ENCODE measurements around the gene FAM237B.

FAM237B gene

GRCh38 chr7:90290244-90291113 lies 30.6 kb downstream of the FAM237B start:
- DNase-seq, result no peak

DNA sequence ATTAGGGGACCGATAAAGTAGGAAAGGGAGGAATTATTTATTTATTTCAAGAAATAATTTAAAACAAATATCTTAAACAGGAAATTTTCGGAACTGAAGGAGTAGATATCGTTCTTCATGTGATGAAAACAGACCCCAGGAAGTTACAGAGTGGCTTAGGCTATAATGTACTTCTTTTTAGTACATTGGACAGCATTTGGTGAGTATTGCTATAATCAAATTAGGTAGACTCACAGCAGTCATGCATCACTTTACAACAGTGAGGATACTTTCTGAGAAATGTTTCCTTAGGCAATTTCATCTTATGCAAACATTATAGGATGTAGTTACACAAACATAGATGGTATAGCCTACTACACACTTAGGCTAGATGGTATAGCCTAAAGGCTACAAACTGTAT lies 33.0 kb downstream of the FAM237B start:
- DNase-seq, result no peak

GRCh38 chr7:90276033-90276728 lies 44.9 kb downstream of the FAM237B start:
- no peak for DNase-seq

DNA sequence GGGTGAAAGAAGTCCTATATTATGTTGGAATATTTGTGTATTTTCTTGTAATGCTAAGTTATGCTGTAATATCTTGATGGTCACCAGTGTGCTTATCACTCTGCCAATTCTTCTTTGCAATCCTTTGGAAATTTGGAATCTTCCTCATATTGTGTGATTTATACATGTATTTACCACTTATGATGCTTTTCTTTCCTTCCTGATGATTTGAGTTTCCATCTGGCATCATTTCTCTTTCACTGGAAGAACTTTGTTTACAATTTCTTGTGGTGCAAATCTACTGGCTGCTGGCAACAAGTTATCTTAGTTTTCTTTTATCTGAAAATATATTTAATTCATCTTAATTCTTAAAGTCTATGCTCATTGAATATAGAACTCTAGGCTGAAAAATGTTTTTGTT lies 46.9 kb downstream of the FAM237B start:
- no peak for DNase-seq

DNA sequence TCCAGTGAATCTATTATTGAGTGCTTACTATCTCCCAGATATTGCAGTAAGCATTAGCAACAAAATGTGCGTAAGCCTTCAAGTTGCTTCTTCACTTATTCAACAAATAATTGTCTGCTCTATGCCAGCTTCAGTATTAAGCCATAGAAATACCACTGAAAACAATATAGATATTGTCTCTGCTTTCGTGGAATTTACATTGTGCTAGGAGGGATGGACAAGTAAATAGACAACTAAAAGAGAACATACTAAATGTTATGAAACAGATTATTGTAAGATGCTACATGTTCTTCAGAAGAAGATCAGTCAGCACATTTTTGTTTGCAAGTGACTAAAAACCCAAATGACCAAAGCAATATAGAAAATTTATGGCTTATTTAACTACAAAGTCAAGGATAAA lies 48.9 kb downstream of the FAM237B start:
- DNase-seq, result no peak

DNA sequence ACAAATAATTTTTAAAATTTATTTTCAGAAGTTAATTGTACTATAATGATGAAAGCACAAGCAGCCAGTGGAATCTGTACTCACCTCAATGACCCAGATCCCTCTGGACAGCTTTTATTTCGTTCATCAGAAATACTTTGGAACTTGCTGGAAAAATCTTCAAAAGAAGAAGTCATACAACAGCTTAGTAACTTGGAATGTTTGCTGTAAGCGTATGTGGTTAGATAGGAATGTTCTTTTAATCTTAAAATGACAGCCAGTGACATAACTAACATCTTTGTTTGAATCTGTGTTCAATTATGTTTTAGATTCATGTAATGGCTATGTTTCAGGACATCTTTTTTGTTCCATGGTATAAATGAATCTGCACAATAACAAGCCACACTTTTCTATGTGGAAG lies 49.4 kb downstream of the FAM237B start:
- DNase-seq, result no peak

- no peak for DNase-seq
Measured at GRCh38 chr7:90270431-90271178, 50.5 kb downstream of the FAM237B start.

DNA sequence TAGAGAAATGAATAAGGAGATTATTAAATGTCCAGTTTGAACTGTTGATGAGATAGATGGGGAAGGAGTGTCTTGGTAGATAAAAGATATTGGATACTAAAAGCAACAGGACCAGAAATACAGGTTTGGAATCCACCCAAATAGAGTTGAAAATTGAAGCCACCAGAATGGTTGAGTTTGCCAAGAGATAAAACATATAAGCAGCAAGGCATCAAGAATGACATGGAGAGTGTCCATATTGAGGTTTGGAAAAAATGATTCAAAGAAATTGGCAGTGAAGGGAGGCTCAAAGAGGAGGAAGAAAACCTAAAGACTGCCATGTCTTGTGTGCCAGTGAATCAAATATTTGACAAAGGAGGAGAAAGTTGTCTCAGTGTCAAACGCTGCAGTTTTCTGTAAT lies 51.9 kb downstream of the FAM237B start:
- no peak for DNase-seq

- DNase-seq, result no peak
Measured at GRCh38 chr7:90267263-90267858, 53.7 kb downstream of the FAM237B start.

GRCh38 chr7:90266808-90267207 lies 54.3 kb downstream of the FAM237B start:
- DNase-seq, result no peak

Measured in SHP77 (cell line).